Measurements from ENCODE around the gene GMNC.

GRCh38 chr3:190870127-190870526, 7.6 kb upstream of the GMNC start:
- TF ChIP-seq POLR2AphosphoS5 (IDR thresholded peaks at IDR 0.05), result no peak
- TF ChIP-seq EP300 (conservative IDR thresholded peaks at IDR 0.05; ENCODE audit: poor library complexity, severe bottlenecking), result no peak

Data from neural cell (in vitro differentiated cells).